Fibroblast of lung (primary cell): ENCODE data around the gene TNC. TPM values are rescaled to one million over a fixed set of nuclear protein-coding genes. Genes with fewer than 3 reads are reported as not detected.

Experiments
- DNase-seq, 2 donors: peaks; one replicate each; pipeline versions ENCODE4 v3.0.0 to v3.0.0-alpha.2; 2010; ENCODE audit warnings: low read depth in 2 of 2
- H2AFZ ChIP-seq: 2 replicates; pipeline ENCODE4 v1.5.1; 2012; ENCODE audit warnings: low read length, control low read depth, inconsistent platforms
- H3K27ac ChIP-seq: 2 replicates; pipeline ENCODE4 v1.5.1; 2011; ENCODE audit warnings: low read length, control low read depth; ENCODE audit not compliant: insufficient read depth
- H3K27me3 ChIP-seq: 2 replicates; pipeline ENCODE4 v1.5.1; 2011; ENCODE audit warnings: mild to moderate bottlenecking, low read length; ENCODE audit not compliant: control insufficient read depth, insufficient read depth
- H3K36me3 ChIP-seq: 2 replicates; pipeline ENCODE4 v1.5.1; 2011; ENCODE audit warnings: low read length; ENCODE audit not compliant: control insufficient read depth, insufficient read depth
- H3K4me1 ChIP-seq: 2 replicates; pipeline ENCODE4 v1.5.1; 2011; ENCODE audit warnings: low read length; ENCODE audit not compliant: control insufficient read depth, insufficient read depth; ENCODE audit errors: extremely low read depth
- H3K4me2 ChIP-seq: 2 replicates; pipeline ENCODE4 v1.5.1; 2011; ENCODE audit warnings: low read length, control low read depth; ENCODE audit not compliant: insufficient read depth; ENCODE audit errors: extremely low read depth
- H3K4me3 ChIP-seq, 4 experiments: fragments of 200-600 bp in 1 of 4; sonication (generic) in 1 of 4; replicated peaks in 1 of 4; 2 replicates each; pipeline ENCODE4 v1.5.1; 2011 to 2016; ENCODE audit warnings: low read length in 4 of 4, low read depth in 3 of 4, mild to moderate bottlenecking in 3 of 4, control low read depth in 2 of 4, inconsistent platforms in 1 of 4, mixed read lengths in 1 of 4; ENCODE audit not compliant: insufficient read depth in 1 of 4; ENCODE audit errors: control extremely low read depth in 1 of 4
- H3K79me2 ChIP-seq: 2 replicates; pipeline ENCODE4 v1.5.1; 2012; ENCODE audit warnings: mild to moderate bottlenecking, low read length, inconsistent platforms; ENCODE audit not compliant: control insufficient read depth, insufficient read depth
- H3K9ac ChIP-seq: 2 replicates; pipeline ENCODE4 v1.5.1; 2011; ENCODE audit warnings: mild to moderate bottlenecking, low read length, control low read depth; ENCODE audit not compliant: insufficient read depth
- H3K9me3 ChIP-seq: 2 replicates; pipeline ENCODE4 v1.5.1; 2012; ENCODE audit warnings: low read depth, low read length; ENCODE audit not compliant: control insufficient read depth, insufficient read depth
- H4K20me1 ChIP-seq: 2 replicates; pipeline ENCODE4 v1.5.1; 2011; ENCODE audit warnings: low read length; ENCODE audit not compliant: control insufficient read depth, insufficient read depth; ENCODE audit errors: extremely low read depth
- CTCF ChIP-seq, 2 donors: IDR thresholded peaks in 1 of 2; conservative IDR thresholded peaks in 1 of 2; 1 replicate in 1 of 2; 2 replicates in 1 of 2; pipeline ENCODE4 v1.5.1; 2011 to 2012; ENCODE audit warnings: low read length in 2 of 2, control low read depth in 1 of 2, inconsistent platforms in 1 of 2, low read depth in 1 of 2, mild to moderate bottlenecking in 1 of 2
- EZH2 ChIP-seq: IDR thresholded peaks from 2 replicates; pipeline ENCODE4 v1.5.1; 2012; ENCODE audit warnings: low read length, control low read depth, mild to moderate bottlenecking; ENCODE audit errors: missing control alignments
- polyA plus RNA-seq, 2 donors: library from polyadenylated mRNA; depleted of rRNA in 1 of 2; stranded (reverse) in 1 of 2; unstranded in 1 of 2; fragments of >200 nt; gene quantifications; 2 replicates each; pipeline ENCODE4 v1.2.1, GENCODE V29; 2011 to 2012; ENCODE audit warnings: missing spikeins in 1 of 2
- total RNA-seq: library from RNA; depleted of rRNA; stranded (reverse); fragments of >200 nt; gene quantifications from 2 replicates; pipeline ENCODE4 v1.2.1, GENCODE V29; 2014

Gene TNC
- total and polyA plus RNA-seq, 2 donors (not counting 1 experiment from before 2014, with no cell fraction given): 227 to 560 TPM

GRCh38 chr9:114991861-114992260 lies 126.1 kb downstream of the TNC start:
- no peaks in the 10 kb centered on the region for H3K79me2 ChIP-seq
- no peak overlapping the region for H3K4me3 ChIP-seq
- TF ChIP-seq EZH2: no peak
- TF ChIP-seq CTCF (conservative IDR thresholded peaks at IDR 0.05 in 1 of 2, IDR thresholded peaks at IDR 0.05 in 1 of 2; ENCODE audit: low read depth in 1 of 2, low read length in 2 of 2): no peak
- H3K27ac ChIP-seq: no peak overlapping the region
- H3K4me1 ChIP-seq: no peaks in the 10 kb centered on the region
- no peak overlapping the region for H3K4me2 ChIP-seq
- H3K9me3 ChIP-seq: no peaks in the 10 kb centered on the region
- H3K27me3 ChIP-seq: peaks cover 8% of the 10 kb centered on the region
- no peaks in the 10 kb centered on the region for H3K36me3 ChIP-seq
- no peak overlapping the region for H3K9ac ChIP-seq
- DNase-seq: no peak
- no peaks in the 10 kb centered on the region for H4K20me1 ChIP-seq
- H2AFZ ChIP-seq: no peak overlapping the region

- Histone ChIP-seq H3K4me1 (no peaks in the 10 kb centered on the region), H3K9ac (no peak overlapping the region), H3K9me3 (no peaks in the 10 kb centered on the region), H3K27me3 (peaks cover 8% of the 10 kb centered on the region), H3K36me3 (no peaks in the 10 kb centered on the region), H3K4me2 (no peak overlapping the region), H3K79me2 (no peaks in the 10 kb centered on the region), H3K27ac (no peak overlapping the region), H2AFZ (no peak overlapping the region), H3K4me3 (no peak overlapping the region), H4K20me1 (no peaks in the 10 kb centered on the region)
- DNase-seq: no peak
- no peak for TF ChIP-seq CTCF (conservative IDR thresholded peaks at IDR 0.05 in 1 of 2, IDR thresholded peaks at IDR 0.05 in 1 of 2; ENCODE audit: low read depth in 1 of 2, low read length in 2 of 2)
- no peak for TF ChIP-seq EZH2
These were observed 127.1 kb downstream of the TNC start for GRCh38 chr9:114990901-114991300.

- no peak for DNase-seq
- no peaks in the 10 kb centered on the region for H3K9me3 ChIP-seq
- peaks cover 8% of the 10 kb centered on the region for H3K27me3 ChIP-seq
- H3K4me3 ChIP-seq: no peak overlapping the region
- H3K27ac ChIP-seq: no peak overlapping the region
- no peaks in the 10 kb centered on the region for H4K20me1 ChIP-seq
- no peak overlapping the region for H2AFZ ChIP-seq
- no peaks in the 10 kb centered on the region for H3K4me1 ChIP-seq
- H3K4me2 ChIP-seq: no peak overlapping the region
- no peaks in the 10 kb centered on the region for H3K36me3 ChIP-seq
- no peaks in the 10 kb centered on the region for H3K79me2 ChIP-seq
- no peak for TF ChIP-seq EZH2
- no peak for TF ChIP-seq CTCF (conservative IDR thresholded peaks at IDR 0.05 in 1 of 2, IDR thresholded peaks at IDR 0.05 in 1 of 2; ENCODE audit: low read depth in 1 of 2, low read length in 2 of 2)
- no peak overlapping the region for H3K9ac ChIP-seq
These were observed 128.2 kb downstream of the TNC start for GRCh38 chr9:114989600-114990410.
